ENCODE measurements around the gene SORCS2.

- no peak for TF ChIP-seq EP300 (IDR thresholded peaks at IDR 0.05; ENCODE audit: low read depth in 2 of 2, low read length in 2 of 2)
- no peak for TF ChIP-seq EP300 (CRISPR knock-in tag; IDR thresholded peaks at IDR 0.05; ENCODE audit: borderline replicate concordance)
- no peak for TF ChIP-seq TAF1 (CRISPR knock-in tag; IDR thresholded peaks at IDR 0.05)
- TF ChIP-seq ZNF383 (CRISPR knock-in tag; IDR thresholded peaks at IDR 0.05; ENCODE audit: borderline replicate concordance) = no peak
- TF ChIP-seq CTCF (CRISPR knock-in tag; IDR thresholded peaks at IDR 0.05) = no peak
- TF ChIP-seq NR1H2 (CRISPR knock-in tag; IDR thresholded peaks at IDR 0.05; ENCODE audit: borderline replicate concordance, low read depth) = no peak
- no peak for TF ChIP-seq CEBPB (IDR thresholded peaks at IDR 0.05; ENCODE audit: borderline replicate concordance, low read depth, low read length)
- no peak for TF ChIP-seq ZSCAN30 (CRISPR knock-in tag; IDR thresholded peaks at IDR 0.05)
These were observed 382.1 kb downstream of the SORCS2 start for GRCh38 chr4:7574287-7575014.
